ENCODE measurements around the gene ELOA.

Gene ELOA

GRCh38 chr1:23787701-23788100 lies 44.4 kb downstream of the ELOA start:
- no peak overlapping the region for H2BK12ac ChIP-seq (ENCODE audit: low read length)
- H2BK5ac ChIP-seq (ENCODE audit: low read depth, low read length, poor library complexity): no peak overlapping the region
- peaks cover 7% of the 10 kb centered on the region for H3K79me1 ChIP-seq (ENCODE audit: low read length)
- DNase-seq: no peak
- H3K4ac ChIP-seq (ENCODE audit: low read depth, low read length): no peak overlapping the region
- no peak overlapping the region for H3K4me3 ChIP-seq (ENCODE audit: low read depth, low read length)
- H4K12ac ChIP-seq (ENCODE audit: low read depth, low read length): no peak overlapping the region
- H3K18ac ChIP-seq (ENCODE audit: low read length): no peak overlapping the region
- no peak overlapping the region for H3K9ac ChIP-seq (ENCODE audit: low read length)
- H3K79me2 ChIP-seq (ENCODE audit: control insufficient read depth, insufficient read depth, low read length, poor library complexity): peaks cover 12% of the 10 kb centered on the region
- no peak overlapping the region for H3K4me2 ChIP-seq (ENCODE audit: low read length)
- H3K4me1 ChIP-seq (ENCODE audit: control insufficient read depth in 1 of 2, insufficient read depth in 2 of 2, low read length in 2 of 2): peaks cover 12 to 15% of the 10 kb centered on the region in 2 experiments
- no peaks in the 10 kb centered on the region for H3K27me3 ChIP-seq (ENCODE audit: insufficient read depth, low read length)
- no peak overlapping the region for H3K27ac ChIP-seq (ENCODE audit: low read depth, low read length)
- H3K23ac ChIP-seq (ENCODE audit: low read length): peak overlapping the region; percentile 69
- no peak overlapping the region for H2BK120ac ChIP-seq (ENCODE audit: insufficient read depth, low read length, poor library complexity)
- H3K36me3 ChIP-seq (ENCODE audit: control insufficient read depth in 1 of 2, insufficient read depth in 2 of 2, low read length in 2 of 2): peaks cover 22 to 28% of the 10 kb centered on the region in 2 experiments
- no peak overlapping the region for H2AK5ac ChIP-seq (ENCODE audit: low read length)
- no peak overlapping the region for H4K91ac ChIP-seq (ENCODE audit: low read depth, low read length)
- H2AFZ ChIP-seq (ENCODE audit: insufficient read depth, low read length, poor library complexity): no peak overlapping the region
- WGBS (ENCODE audit: extremely low coverage, insufficient coverage, insufficient read length): no CpG with 5 or more reads among the region's 3 CpGs
- H3K9me3 ChIP-seq (ENCODE audit: insufficient read depth, low read depth, low read length): no peaks in the 10 kb centered on the region
- H3K14ac ChIP-seq (ENCODE audit: low read length): no peak overlapping the region
- no peak overlapping the region for H4K8ac ChIP-seq (ENCODE audit: low read depth, low read length)

GRCh38 chr1:23788695-23789094 lies 45.4 kb downstream of the ELOA start:
- DNase-seq: no peak
- Histone ChIP-seq H3K79me2 (ENCODE audit: control insufficient read depth, insufficient read depth, low read length, poor library complexity) (peaks cover 12% of the 10 kb centered on the region), H3K14ac (ENCODE audit: low read length) (no peak overlapping the region), H2AFZ (ENCODE audit: insufficient read depth, low read length, poor library complexity) (no peak overlapping the region), H2AK5ac (ENCODE audit: low read length) (no peak overlapping the region), H3K27ac (ENCODE audit: low read depth, low read length) (no peak overlapping the region), H3K4me3 (ENCODE audit: low read depth, low read length) (no peak overlapping the region), H3K18ac (ENCODE audit: low read length) (no peak overlapping the region), H4K91ac (ENCODE audit: low read depth, low read length) (no peak overlapping the region), H3K9me3 (ENCODE audit: insufficient read depth, low read depth, low read length) (no peaks in the 10 kb centered on the region), H3K4ac (ENCODE audit: low read depth, low read length) (no peak overlapping the region), H2BK12ac (ENCODE audit: low read length) (no peak overlapping the region), H4K12ac (ENCODE audit: low read depth, low read length) (no peak overlapping the region), H3K27me3 (ENCODE audit: insufficient read depth, low read length) (no peaks in the 10 kb centered on the region), H3K36me3 (ENCODE audit: control insufficient read depth in 1 of 2, insufficient read depth in 2 of 2, low read length in 2 of 2) (peaks cover 28 to 36% of the 10 kb centered on the region in 2 experiments), H3K9ac (ENCODE audit: low read length) (no peak overlapping the region), H3K4me1 (ENCODE audit: control insufficient read depth in 1 of 2, insufficient read depth in 2 of 2, low read length in 2 of 2) (peaks cover 12 to 15% of the 10 kb centered on the region in 2 experiments), H2BK120ac (ENCODE audit: insufficient read depth, low read length, poor library complexity) (no peak overlapping the region), H4K8ac (ENCODE audit: low read depth, low read length) (no peak overlapping the region), H3K23ac (ENCODE audit: low read length) (no peak overlapping the region), H3K4me2 (ENCODE audit: low read length) (no peak overlapping the region), H3K79me1 (ENCODE audit: low read length) (peaks cover 7% of the 10 kb centered on the region), H2BK5ac (ENCODE audit: low read depth, low read length, poor library complexity) (no peak overlapping the region)
- no CpG with 5 or more reads among the region's 3 CpGs for WGBS (ENCODE audit: extremely low coverage, insufficient coverage, insufficient read length)

GRCh38 chr1:23790696-23791515 lies 47.6 kb downstream of the ELOA start, which contains the start of gene LYPLA2:
TSS of gene LYPLA2 (plus strand) at chr1:23791145. CDS start at chr1:23792683, 1,538 bp downstream.
- Histone ChIP-seq H3K18ac (ENCODE audit: low read length) (peak within 1 kb of the TSS; percentile 76), H4K91ac (ENCODE audit: low read depth, low read length) (peak within 1 kb of the TSS; percentile 92), H3K79me2 (ENCODE audit: control insufficient read depth, insufficient read depth, low read length, poor library complexity) (peaks cover 12% of the 10 kb centered on the region), H3K23ac (ENCODE audit: low read length) (no peak within 1 kb of the TSS), H3K4me2 (ENCODE audit: low read length) (peak within 1 kb of the TSS; percentile 62), H2AFZ (ENCODE audit: insufficient read depth, low read length, poor library complexity) (peak within 1 kb of the TSS; percentile 49), H2BK12ac (ENCODE audit: low read length) (peak within 1 kb of the TSS; percentile 17), H3K36me3 (ENCODE audit: control insufficient read depth in 1 of 2, insufficient read depth in 2 of 2, low read length in 2 of 2) (peaks cover 45% of the 10 kb centered on the region in 2 experiments), H2BK5ac (ENCODE audit: low read depth, low read length, poor library complexity) (peak within 1 kb of the TSS; percentile 49), H3K14ac (ENCODE audit: low read length) (peak within 1 kb of the TSS; percentile 84), H3K9me3 (ENCODE audit: insufficient read depth, low read depth, low read length) (no peaks in the 10 kb centered on the region), H3K4me3 (ENCODE audit: low read depth, low read length) (peak within 1 kb of the TSS; percentile 74), H3K27ac (ENCODE audit: low read depth, low read length) (peak within 1 kb of the TSS; percentile 26), H3K9ac (ENCODE audit: low read length) (peak within 1 kb of the TSS; percentile 32), H2BK120ac (ENCODE audit: insufficient read depth, low read length, poor library complexity) (peak within 1 kb of the TSS; percentile 65), H3K27me3 (ENCODE audit: insufficient read depth, low read length) (no peaks in the 10 kb centered on the region), H4K12ac (ENCODE audit: low read depth, low read length) (peak within 1 kb of the TSS; percentile 79), H2AK5ac (ENCODE audit: low read length) (peak within 1 kb of the TSS; percentile 89), H3K79me1 (ENCODE audit: low read length) (peaks cover 7% of the 10 kb centered on the region), H3K4me1 (ENCODE audit: control insufficient read depth in 1 of 2, insufficient read depth in 2 of 2, low read length in 2 of 2) (peaks cover 12 to 15% of the 10 kb centered on the region in 2 experiments), H4K8ac (ENCODE audit: low read depth, low read length) (peak within 1 kb of the TSS; percentile 86), H3K4ac (ENCODE audit: low read depth, low read length) (peak within 1 kb of the TSS; percentile 96)
- WGBS (ENCODE audit: extremely low coverage, insufficient coverage, insufficient read length): no CpG with 5 or more reads among the region's 47 CpGs
- DNase-seq: peak; percentile 90 to 94

GRCh38 chr1:23791516-23792047 lies 48.3 kb downstream of the ELOA start:
- Histone ChIP-seq H2AFZ (ENCODE audit: insufficient read depth, low read length, poor library complexity) (peak overlapping the region; percentile 49), H3K4ac (ENCODE audit: low read depth, low read length) (peak overlapping the region; percentile 96), H4K91ac (ENCODE audit: low read depth, low read length) (peak overlapping the region; percentile 92), H3K9me3 (ENCODE audit: insufficient read depth, low read depth, low read length) (no peaks in the 10 kb centered on the region), H3K23ac (ENCODE audit: low read length) (no peak overlapping the region), H3K4me1 (ENCODE audit: control insufficient read depth in 1 of 2, insufficient read depth in 2 of 2, low read length in 2 of 2) (peaks cover 12 to 15% of the 10 kb centered on the region in 2 experiments), H3K27ac (ENCODE audit: low read depth, low read length) (no peak overlapping the region), H3K36me3 (ENCODE audit: control insufficient read depth in 1 of 2, insufficient read depth in 2 of 2, low read length in 2 of 2) (peaks cover 50% of the 10 kb centered on the region in 2 experiments), H2AK5ac (ENCODE audit: low read length) (peak overlapping the region; percentile 89), H3K27me3 (ENCODE audit: insufficient read depth, low read length) (no peaks in the 10 kb centered on the region), H4K8ac (ENCODE audit: low read depth, low read length) (peak overlapping the region; percentile 86), H2BK12ac (ENCODE audit: low read length) (peak overlapping the region; percentile 17), H4K12ac (ENCODE audit: low read depth, low read length) (peak overlapping the region; percentile 79), H3K14ac (ENCODE audit: low read length) (peak overlapping the region; percentile 84), H2BK120ac (ENCODE audit: insufficient read depth, low read length, poor library complexity) (peak overlapping the region; percentile 65), H3K4me3 (ENCODE audit: low read depth, low read length) (peak overlapping the region; percentile 74), H2BK5ac (ENCODE audit: low read depth, low read length, poor library complexity) (peak overlapping the region; percentile 49), H3K79me2 (ENCODE audit: control insufficient read depth, insufficient read depth, low read length, poor library complexity) (peaks cover 12% of the 10 kb centered on the region), H3K79me1 (ENCODE audit: low read length) (peaks cover 7% of the 10 kb centered on the region), H3K9ac (ENCODE audit: low read length) (peak overlapping the region; percentile 23), H3K4me2 (ENCODE audit: low read length) (peak overlapping the region; percentile 62), H3K18ac (ENCODE audit: low read length) (peak overlapping the region; percentile 73)
- no CpG with 5 or more reads among the region's 15 CpGs for WGBS (ENCODE audit: extremely low coverage, insufficient coverage, insufficient read length)
- peak in 1 of 2 donors; percentile 60 for DNase-seq

All from trophoblast cell (in vitro differentiated cells and primary cell).